Adrenal gland (tissue), 12 donors: ENCODE data around the gene RAN. TPM values are rescaled to one million over a fixed set of nuclear protein-coding genes. Genes with fewer than 3 reads are reported as not detected.

Experiments used
- DNase-seq, 7 donors: peaks; one replicate each; pipeline ENCODE4 v3.0.0-alpha.2; 2019 to 2020
- H3K27ac ChIP-seq, 5 donors: fragments of 200-600 bp; sonication (generic) in 4 of 5; 1 replicate in 3 of 5; 2 replicates in 2 of 5; pipeline versions ENCODE4 v1.5.1 to v1.8.0; 2016 to 2020; ENCODE audit warnings: mild to moderate bottlenecking in 1 of 5
- H3K27me3 ChIP-seq: fragments of 200-600 bp; 2 replicates; pipeline ENCODE4 v1.8.0; 2021
- H3K36me3 ChIP-seq, 2 donors: fragments of 200-600 bp; replicated peaks in 1 of 2; 1 replicate in 1 of 2; 2 replicates in 1 of 2; pipeline versions ENCODE4 v1.5.1 to v1.8.0; 2018 to 2022
- H3K4me1 ChIP-seq, 2 donors: fragments of 200-600 bp; replicated peaks in 1 of 2; 1 replicate in 1 of 2; 2 replicates in 1 of 2; pipeline versions ENCODE4 v1.5.1 to v1.8.0; 2018 to 2021
- H3K4me3 ChIP-seq, 4 donors: fragments of 200-600 bp; sonication (generic) in 3 of 4; one replicate each; pipeline ENCODE4 v1.5.1; 2016 to 2018
- H3K9me3 ChIP-seq, 3 donors: fragments of 200-600 bp; sonication (generic) in 1 of 3; replicated peaks in 1 of 3; 1 replicate in 2 of 3; 2 replicates in 1 of 3; pipeline versions ENCODE4 v1.5.1 to v1.8.0; 2016 to 2021
- POLR2A ChIP-seq, 2 donors: fragments of 450-650 bp; IDR thresholded peaks; one replicate each; pipeline ENCODE4 v1.6.1; 2017; ENCODE audit warnings: antibody characterized with exemption in 2 of 2, mild to moderate bottlenecking in 2 of 2, moderate library complexity in 1 of 2
- WGBS, 4 donors: extraction: QIAGEN DNeasy Blood & Tissue Kit in 2 of 4; methylation state at CpG; one replicate each; pipeline versions ENCODE4 v1.1.5 to v1.1.7; 2013 to 2017; 5-methylcytosine and 5-hydroxymethylcytosine counted together
- intact Hi-C, 2 donors: fragments of 100-400 bp; cut with DNase I; formaldehyde crosslinking; loops; one replicate each; pipeline versions ENCODE4 v1.14.1 to v1.15.0; 2022 to 2023
- polyA plus RNA-seq, 3 donors: library from polyadenylated mRNA; stranded (reverse); fragments of 200-250 nt in 2 of 3; fragments of 350-450 nt in 1 of 3; fragmentation: Illumina TruSeq in 1 of 3; extraction: RNeasy Lipid Tissue Mini Kit (QIAGEN cat#74804) in 1 of 3; gene quantifications; one replicate each; pipeline ENCODE4 v1.2.3, GENCODE V29; 2013 to 2014
- total RNA-seq, 9 donors: library from RNA; depleted of rRNA in 4 of 9; stranded (reverse); fragments of >200 nt in 4 of 9; fragments of 120-200 nt in 1 of 9; fragmentation: NEBNext Ultra II Directional in 1 of 9; extraction: Animal tissue kit (Norgen Biotek cat#: 25700) in 1 of 9; gene quantifications; one replicate each; pipeline versions ENCODE4 v1.1.0 to v1.2.4, GENCODE V29; 2013 to 2023
- TF ChIP-seq, protein P1 (sequence below), 6 experiments: fragments of 450-650 bp in 4 of 6; fragments of 200-600 bp in 2 of 6; sonication (generic) in 1 of 6; IDR thresholded peaks; 1 replicate in 5 of 6; 2 replicates in 1 of 6; pipeline versions ENCODE4 v1.5.1 to v1.8.0; 2016 to 2021; ENCODE audit warnings: antibody characterized with exemption in 6 of 6, mild to moderate bottlenecking in 2 of 6, moderate library complexity in 1 of 6
- donor health status: healthy with polysubstance abuse.
- donor health status: Bipolar disorder and iron deficiency.
- donor health status: DM: yes; HTN: yes; CAD: no.
- donor health status: DM: no; HTN: no; CAD: no.
- donor health status: DM: no; HTN: no; CAD: no.
- donor health status: DM: yes; HTN: yes; CAD: no.

RAN gene
- total and polyA plus RNA-seq, 12 donors: 82.4 to 1,192 (median 260) TPM

DNA sequence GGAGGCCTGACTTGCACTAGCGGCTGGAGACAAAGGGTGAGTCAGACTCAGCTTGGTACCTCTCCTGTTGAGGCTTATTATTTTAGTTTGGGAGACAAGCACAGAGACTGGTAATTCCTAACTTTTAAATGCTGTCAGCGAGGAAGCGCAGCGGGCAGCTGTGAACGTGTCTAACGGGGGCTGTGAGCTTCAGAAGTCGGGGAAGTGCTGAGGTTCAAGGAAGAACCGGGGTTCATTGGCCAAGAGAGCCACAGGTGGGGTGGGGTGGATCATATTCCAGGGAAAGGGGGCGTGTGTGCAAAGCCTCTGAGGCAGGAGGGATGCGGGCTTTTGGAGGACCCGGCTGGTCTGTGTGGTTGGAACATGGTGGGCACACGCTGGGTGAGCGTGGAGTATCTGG is 45.7 kb downstream of the RAN start:
- Histone ChIP-seq H3K27me3 (peaks cover 16% of the 10 kb centered on the region), H3K27ac (no peak overlapping the region), H3K9me3 (no peaks in the 10 kb centered on the region), H3K4me3 (no peak overlapping the region), H3K4me1 (no peaks in the 10 kb centered on the region), H3K36me3 (no peaks in the 10 kb centered on the region)
- no peak for TF ChIP-seq POLR2A (IDR thresholded peaks at IDR 0.05)
- TF ChIP-seq, protein P1, sequence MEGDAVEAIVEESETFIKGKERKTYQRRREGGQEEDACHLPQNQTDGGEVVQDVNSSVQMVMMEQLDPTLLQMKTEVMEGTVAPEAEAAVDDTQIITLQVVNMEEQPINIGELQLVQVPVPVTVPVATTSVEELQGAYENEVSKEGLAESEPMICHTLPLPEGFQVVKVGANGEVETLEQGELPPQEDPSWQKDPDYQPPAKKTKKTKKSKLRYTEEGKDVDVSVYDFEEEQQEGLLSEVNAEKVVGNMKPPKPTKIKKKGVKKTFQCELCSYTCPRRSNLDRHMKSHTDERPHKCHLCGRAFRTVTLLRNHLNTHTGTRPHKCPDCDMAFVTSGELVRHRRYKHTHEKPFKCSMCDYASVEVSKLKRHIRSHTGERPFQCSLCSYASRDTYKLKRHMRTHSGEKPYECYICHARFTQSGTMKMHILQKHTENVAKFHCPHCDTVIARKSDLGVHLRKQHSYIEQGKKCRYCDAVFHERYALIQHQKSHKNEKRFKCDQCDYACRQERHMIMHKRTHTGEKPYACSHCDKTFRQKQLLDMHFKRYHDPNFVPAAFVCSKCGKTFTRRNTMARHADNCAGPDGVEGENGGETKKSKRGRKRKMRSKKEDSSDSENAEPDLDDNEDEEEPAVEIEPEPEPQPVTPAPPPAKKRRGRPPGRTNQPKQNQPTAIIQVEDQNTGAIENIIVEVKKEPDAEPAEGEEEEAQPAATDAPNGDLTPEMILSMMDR (IDR thresholded peaks at IDR 0.05): no peak
- no peak for DNase-seq
- intact Hi-C loops: loop anchor here in 1 of 2 donors (10.0 kb wide), 1 partner anchor 217 kb away; no protein-coding TSS in a partner anchor
- 88 to 92% (median 90%) methylated on average over 13 of the region's 13 CpGs for WGBS, 4 donors

DNA sequence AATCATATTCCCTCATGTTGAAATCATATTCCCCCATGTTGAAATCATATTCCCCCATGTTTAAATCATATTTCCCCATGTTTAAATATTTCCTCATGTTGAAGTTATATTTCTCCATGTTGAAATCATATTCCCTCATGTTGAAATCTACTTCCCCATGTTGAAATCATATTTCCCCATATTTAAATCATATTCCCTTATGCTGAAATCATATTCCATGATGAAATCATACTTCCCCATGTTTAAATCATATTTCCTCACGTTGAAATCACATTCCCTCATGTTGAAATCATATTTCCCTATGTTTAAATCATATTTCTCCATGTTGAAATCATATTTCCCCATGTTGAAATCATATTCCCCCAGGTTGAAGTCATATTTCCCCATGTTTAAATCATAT is 47.2 kb downstream of the RAN start:
- no peak overlapping the region for H3K27ac ChIP-seq
- intact Hi-C loops: loop anchor here in 1 of 2 donors (10.0 kb wide), 1 partner anchor 216 kb away; no protein-coding TSS in a partner anchor
- WGBS, 4 donors: 29 to 46% (median 42%) methylated on average over 1 of the region's 1 CpG

DNA sequence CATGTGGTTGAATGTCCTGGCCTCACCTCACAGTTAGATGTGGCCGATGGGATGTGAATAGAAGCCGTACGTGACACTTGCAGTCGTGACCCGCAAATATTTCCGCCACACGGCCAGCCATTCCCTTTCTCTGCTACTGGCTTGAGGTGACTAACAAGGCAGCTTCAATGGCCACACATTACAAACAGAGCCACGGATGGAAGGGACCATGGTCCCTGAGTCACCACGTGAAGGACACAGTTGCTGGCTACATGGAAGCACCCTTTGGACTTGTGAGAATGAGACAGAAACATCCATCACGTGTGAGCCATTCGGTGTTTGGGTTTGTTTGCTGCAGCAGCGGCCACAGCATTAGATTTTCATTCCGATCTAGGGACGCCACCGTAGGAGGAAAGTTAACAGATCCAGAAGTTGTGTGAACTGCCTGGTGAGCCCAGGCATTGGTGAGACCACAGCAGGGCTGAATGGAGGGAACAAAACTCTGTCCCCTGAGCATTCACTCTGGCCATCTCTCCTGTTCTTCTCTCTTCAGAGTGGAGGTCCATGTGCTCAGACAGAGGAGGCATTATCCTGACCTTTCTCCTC is 48.3 kb downstream of the RAN start:
- peaks cover 10% of the 10 kb centered on the region for H3K27me3 ChIP-seq
- intact Hi-C loops: no loop called here
- H3K36me3 ChIP-seq: no peaks in the 10 kb centered on the region
- no peaks in the 10 kb centered on the region for H3K9me3 ChIP-seq
- peak overlapping the region in 1 of 5 donors; percentile 25 for H3K27ac ChIP-seq
- TF ChIP-seq, protein P1 (IDR thresholded peaks at IDR 0.05): no peak
- no peak for TF ChIP-seq POLR2A (IDR thresholded peaks at IDR 0.05)
- WGBS, 4 donors: 74 to 88% (median 79%) methylated on average over 13 to 15 of the region's 15 CpGs
- H3K4me1 ChIP-seq: no peaks in the 10 kb centered on the region
- DNase-seq: no peak
- no peak overlapping the region for H3K4me3 ChIP-seq

More for the DNA sequence above, 47.2 kb downstream of the RAN start:
- no peak for TF ChIP-seq POLR2A (IDR thresholded peaks at IDR 0.05)
- TF ChIP-seq, protein P1 (IDR thresholded peaks at IDR 0.05): no peak
- Histone ChIP-seq H3K4me1 (no peaks in the 10 kb centered on the region), H3K27me3 (peaks cover 16% of the 10 kb centered on the region), H3K4me3 (no peak overlapping the region), H3K36me3 (no peaks in the 10 kb centered on the region), H3K9me3 (no peaks in the 10 kb centered on the region)
- DNase-seq: no peak

DNA sequence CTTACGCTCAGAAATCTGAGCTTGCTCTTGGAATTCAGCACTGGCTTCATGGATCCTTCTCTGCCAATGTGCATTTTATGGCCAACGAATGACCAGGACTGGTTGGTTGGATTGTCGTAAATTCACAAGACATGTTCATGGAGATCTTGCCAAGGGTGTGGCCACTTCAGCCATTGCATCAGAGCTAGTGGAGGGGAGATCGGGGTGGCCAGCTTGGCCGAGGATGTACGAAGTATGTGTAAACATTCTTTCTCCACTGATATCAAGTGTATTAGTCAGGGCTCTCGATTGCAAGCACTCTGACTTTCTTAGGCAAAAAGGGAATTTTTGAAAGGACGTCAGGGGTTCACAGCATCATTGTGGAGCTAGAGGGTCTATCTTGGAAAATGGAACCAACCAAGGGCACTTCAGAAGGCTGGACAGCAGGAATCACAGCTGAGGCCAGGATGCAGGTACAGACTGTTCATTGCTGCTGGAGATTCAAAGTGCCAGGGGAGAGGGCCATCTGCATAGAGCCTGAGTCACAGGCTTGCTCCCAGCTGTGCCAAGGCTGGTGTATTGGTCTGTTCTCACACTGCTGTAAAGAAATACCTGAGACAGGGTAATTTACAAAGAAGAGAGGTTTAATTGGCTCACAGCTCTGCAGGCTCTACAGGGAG is 49.0 kb downstream of the RAN start:
- TF ChIP-seq, protein P1 (IDR thresholded peaks at IDR 0.05): no peak
- TF ChIP-seq POLR2A (IDR thresholded peaks at IDR 0.05): no peak
- Histone ChIP-seq H3K36me3 (no peaks in the 10 kb centered on the region), H3K27ac (peak overlapping the region in 1 of 5 donors; percentile 57), H3K9me3 (no peaks in the 10 kb centered on the region), H3K4me3 (no peak overlapping the region), H3K27me3 (peaks cover 7% of the 10 kb centered on the region), H3K4me1 (no peaks in the 10 kb centered on the region)
- peak in 2 of 7 donors; percentile 31 to 38 for DNase-seq
- 55 to 63% (median 60%) methylated on average over 8 of the region's 8 CpGs for WGBS, 4 donors
- intact Hi-C loops: no loop called here
